Gastrocnemius medialis (tissue), 4 donors: ENCODE measurements around the gene OBSCN. TPM values are rescaled to one million over a fixed set of nuclear protein-coding genes. Genes with fewer than 3 reads are reported as not detected.

Experiments
- ATAC-seq, 2 donors: fragments of 150-250 bp; one replicate each; pipeline ENCODE4 v1.9.1; 2016
- DNase-seq, 2 donors: peaks; one replicate each; pipeline ENCODE4 v3.0.0-alpha.2; 2019
- H3K27ac ChIP-seq, 4 donors: fragments of 200-600 bp; sonication (generic); 1 replicate in 1 of 4; 2 replicates in 3 of 4; pipeline ENCODE4 v1.5.1; 2016 to 2018; ENCODE audit warnings: mild to moderate bottlenecking in 2 of 4, moderate library complexity in 1 of 4
- H3K27me3 ChIP-seq, 3 donors: fragments of 200-600 bp; sonication (generic) in 2 of 3; 1 replicate in 1 of 3; 2 replicates in 2 of 3; pipeline versions ENCODE4 v1.5.1 to v1.6.0; 2016 to 2019; ENCODE audit warnings: mild to moderate bottlenecking in 1 of 3, moderate library complexity in 1 of 3
- H3K36me3 ChIP-seq, 2 donors: fragments of 200-600 bp; sonication (generic) in 1 of 2; one replicate each; pipeline ENCODE4 v1.5.1; 2017 to 2018
- H3K4me1 ChIP-seq, 2 donors: fragments of 200-600 bp; sonication (generic) in 1 of 2; one replicate each; pipeline ENCODE4 v1.5.1; 2016 to 2017; ENCODE audit warnings: mild to moderate bottlenecking in 2 of 2
- H3K4me3 ChIP-seq, 4 donors: fragments of 200-600 bp; sonication (generic) in 3 of 4; 1 replicate in 1 of 4; 2 replicates in 3 of 4; pipeline ENCODE4 v1.5.1; 2016 to 2019; ENCODE audit warnings: mild to moderate bottlenecking in 2 of 4
- H3K9me3 ChIP-seq, 3 donors: fragments of 200-600 bp; sonication (generic) in 2 of 3; 1 replicate in 1 of 3; 2 replicates in 2 of 3; pipeline ENCODE4 v1.5.1; 2016 to 2019
- POLR2A ChIP-seq, 2 donors: fragments of 450-650 bp; IDR thresholded peaks; one replicate each; pipeline ENCODE4 v1.6.1; 2017; ENCODE audit warnings: antibody characterized with exemption in 2 of 2, mild to moderate bottlenecking in 2 of 2, moderate library complexity in 2 of 2
- in situ Hi-C, 4 donors: fragments of 200-750 bp; cut with MboI; loops; one replicate each; pipeline versions ENCODE4 v1.15.0 to v1.8.0; 2017; ENCODE audit warnings: low sequenced_read_pairs in 4 of 4
- intact Hi-C: fragments of 100-400 bp; cut with DNase I; formaldehyde crosslinking; loops from one replicate; pipeline ENCODE4 v1.15.1; 2023; ENCODE audit warnings: low total_unique reads
- total RNA-seq, 4 donors: library from RNA; depleted of rRNA; stranded (reverse); fragments of >200 nt; gene quantifications; one replicate each; pipeline versions ENCODE4 v1.1.0 to v1.2.3, GENCODE V29; 2016
- TF ChIP-seq, protein P1 (sequence below), 5 experiments: fragments of 450-650 bp in 3 of 5; fragments of 200-600 bp in 2 of 5; sonication (generic) in 2 of 5; IDR thresholded peaks in 4 of 5; conservative IDR thresholded peaks in 1 of 5; 1 replicate in 4 of 5; 2 replicates in 1 of 5; pipeline ENCODE4 v1.5.1; 2016 to 2019; ENCODE audit warnings: antibody characterized with exemption in 5 of 5, mild to moderate bottlenecking in 3 of 5, moderate library complexity in 3 of 5

The OBSCN gene
- total RNA-seq, 4 donors from 2014 or later: 798 to 1,571 (median 1,162) TPM

DNA sequence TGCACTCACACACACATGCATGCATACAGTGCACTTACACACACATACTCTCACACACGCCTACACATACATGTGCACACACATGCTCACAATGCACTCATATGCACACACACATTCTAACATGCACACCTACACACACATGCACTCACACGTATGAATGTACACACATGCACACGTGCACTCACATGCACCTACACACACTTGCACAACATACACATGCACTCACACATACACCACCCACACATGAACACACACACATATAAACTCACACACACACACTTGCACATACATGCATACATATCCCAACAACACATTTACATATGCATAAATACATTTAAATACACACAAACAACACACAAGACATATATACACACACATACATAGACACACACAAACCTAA, 30.6 kb downstream of the OBSCN start:
- Histone ChIP-seq H3K4me1 (peaks cover 46 to 62% of the 10 kb centered on the region in 2 donors), H3K27me3 (no peaks in the 10 kb centered on the region), H3K4me3 (no peak overlapping the region), H3K9me3 (no peaks in the 10 kb centered on the region), H3K27ac (peak overlapping the region in 1 of 4 donors; percentile 97), H3K36me3 (peaks cover 8 to 61% of the 10 kb centered on the region in 2 donors)
- intact Hi-C loops: no loop called here
- in situ Hi-C loops: no loop called here
- DNase-seq (no peak), ATAC-seq (no peak)
- TF ChIP-seq, protein P1, sequence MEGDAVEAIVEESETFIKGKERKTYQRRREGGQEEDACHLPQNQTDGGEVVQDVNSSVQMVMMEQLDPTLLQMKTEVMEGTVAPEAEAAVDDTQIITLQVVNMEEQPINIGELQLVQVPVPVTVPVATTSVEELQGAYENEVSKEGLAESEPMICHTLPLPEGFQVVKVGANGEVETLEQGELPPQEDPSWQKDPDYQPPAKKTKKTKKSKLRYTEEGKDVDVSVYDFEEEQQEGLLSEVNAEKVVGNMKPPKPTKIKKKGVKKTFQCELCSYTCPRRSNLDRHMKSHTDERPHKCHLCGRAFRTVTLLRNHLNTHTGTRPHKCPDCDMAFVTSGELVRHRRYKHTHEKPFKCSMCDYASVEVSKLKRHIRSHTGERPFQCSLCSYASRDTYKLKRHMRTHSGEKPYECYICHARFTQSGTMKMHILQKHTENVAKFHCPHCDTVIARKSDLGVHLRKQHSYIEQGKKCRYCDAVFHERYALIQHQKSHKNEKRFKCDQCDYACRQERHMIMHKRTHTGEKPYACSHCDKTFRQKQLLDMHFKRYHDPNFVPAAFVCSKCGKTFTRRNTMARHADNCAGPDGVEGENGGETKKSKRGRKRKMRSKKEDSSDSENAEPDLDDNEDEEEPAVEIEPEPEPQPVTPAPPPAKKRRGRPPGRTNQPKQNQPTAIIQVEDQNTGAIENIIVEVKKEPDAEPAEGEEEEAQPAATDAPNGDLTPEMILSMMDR (IDR thresholded peaks at IDR 0.05 in 4 of 5, conservative IDR thresholded peaks at IDR 0.05 in 1 of 5): no peak
- TF ChIP-seq POLR2A (IDR thresholded peaks at IDR 0.05): no peak

DNA sequence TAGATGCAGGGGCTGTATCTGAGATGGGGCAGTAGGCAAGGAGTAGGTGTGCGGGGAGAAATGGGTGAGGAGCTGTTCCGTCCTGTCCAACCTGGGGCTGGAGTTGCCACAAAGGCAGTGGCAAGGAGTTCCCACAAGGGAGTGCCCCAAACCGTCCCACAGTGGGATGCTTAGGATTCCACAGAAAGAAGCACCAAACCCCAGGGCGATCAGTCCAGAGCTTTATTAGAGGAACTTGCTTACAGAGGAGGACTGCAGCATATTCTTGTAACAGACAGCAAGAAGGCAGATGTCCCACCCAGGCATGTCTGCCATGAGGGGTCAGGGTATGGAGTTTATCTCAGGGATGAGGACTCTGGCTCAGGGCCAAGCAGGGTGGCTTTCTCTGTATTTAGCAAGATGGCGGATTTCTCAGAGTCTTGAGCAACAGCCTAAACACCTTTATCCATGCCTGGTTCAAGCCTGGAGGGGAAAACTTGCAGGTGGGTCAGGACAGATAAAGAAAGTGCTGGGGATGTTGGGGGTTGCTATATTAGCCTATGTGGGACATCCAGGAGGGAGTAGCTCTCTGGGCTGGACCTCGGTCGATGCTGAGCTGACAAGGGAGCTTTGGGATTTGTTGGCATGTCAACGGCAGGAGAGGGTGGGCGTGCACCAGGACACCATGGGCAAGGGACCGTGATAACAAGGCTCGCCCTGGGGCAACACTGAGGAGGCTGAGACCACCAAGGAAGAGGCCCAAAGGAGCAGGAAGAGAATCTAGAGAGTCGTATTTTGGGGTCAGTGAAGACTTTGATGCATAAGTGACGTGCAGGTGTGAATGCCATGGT, 32.8 kb downstream of the OBSCN start:
- Histone ChIP-seq H3K9me3 (no peaks in the 10 kb centered on the region), H3K4me1 (peaks cover 33 to 46% of the 10 kb centered on the region in 2 donors), H3K4me3 (no peak overlapping the region), H3K27ac (peak overlapping the region in 3 of 4 donors; percentile 49 to 76 (median 60)), H3K36me3 (peaks cover 11 to 83% of the 10 kb centered on the region in 2 donors), H3K27me3 (no peaks in the 10 kb centered on the region)
- intact Hi-C loops: no loop called here
- no peak for DNase-seq
- TF ChIP-seq, protein P1 (IDR thresholded peaks at IDR 0.05 in 4 of 5, conservative IDR thresholded peaks at IDR 0.05 in 1 of 5): no peak
- no peak for TF ChIP-seq POLR2A (IDR thresholded peaks at IDR 0.05)
- no peak for ATAC-seq
- in situ Hi-C loops: no loop called here

- Histone ChIP-seq H3K4me1 (peaks cover 28 to 40% of the 10 kb centered on the region in 2 donors), H3K9me3 (no peaks in the 10 kb centered on the region), H3K36me3 (peaks cover 11 to 89% of the 10 kb centered on the region in 2 donors), H3K27me3 (no peaks in the 10 kb centered on the region), H3K4me3 (no peak overlapping the region), H3K27ac (peak overlapping the region in 3 of 4 donors; percentile 49 to 76 (median 60))
- no peak for TF ChIP-seq POLR2A (IDR thresholded peaks at IDR 0.05)
- TF ChIP-seq, protein P1 (IDR thresholded peaks at IDR 0.05 in 4 of 5, conservative IDR thresholded peaks at IDR 0.05 in 1 of 5): no peak
- ATAC-seq: peak; percentile 27 to 67
- in situ Hi-C loops: no loop called here
- intact Hi-C loops: no loop called here
- peak in 1 of 2 donors; percentile 83 for DNase-seq
Observed at GRCh38 chr1:228241259-228241658, 33.4 kb downstream of the OBSCN start.

- in situ Hi-C loops (no loop called here), intact Hi-C loops (no loop called here)
- Histone ChIP-seq H3K27me3 (no peaks in the 10 kb centered on the region), H3K36me3 (peaks cover 11 to 99% of the 10 kb centered on the region in 2 donors), H3K27ac (peak overlapping the region in 3 of 4 donors; percentile 44 to 76 (median 49)), H3K4me1 (peaks cover 17 to 36% of the 10 kb centered on the region in 2 donors), H3K4me3 (no peak overlapping the region), H3K9me3 (no peaks in the 10 kb centered on the region)
- TF ChIP-seq POLR2A (IDR thresholded peaks at IDR 0.05): no peak
- TF ChIP-seq, protein P1 (IDR thresholded peaks at IDR 0.05 in 4 of 5, conservative IDR thresholded peaks at IDR 0.05 in 1 of 5): no peak
- DNase-seq: no peak
- no peak for ATAC-seq
Observed at GRCh38 chr1:228242409-228242808, 34.6 kb downstream of the OBSCN start.
